ENCODE measurements around the gene PTPRT. TPM values are rescaled to one million over a fixed set of nuclear protein-coding genes. Genes with fewer than 3 reads are reported as not detected.

The PTPRT gene
- total and polyA plus RNA-seq, 4 donors, result 0.14 to 2.8 (median 0.40) TPM

DNA sequence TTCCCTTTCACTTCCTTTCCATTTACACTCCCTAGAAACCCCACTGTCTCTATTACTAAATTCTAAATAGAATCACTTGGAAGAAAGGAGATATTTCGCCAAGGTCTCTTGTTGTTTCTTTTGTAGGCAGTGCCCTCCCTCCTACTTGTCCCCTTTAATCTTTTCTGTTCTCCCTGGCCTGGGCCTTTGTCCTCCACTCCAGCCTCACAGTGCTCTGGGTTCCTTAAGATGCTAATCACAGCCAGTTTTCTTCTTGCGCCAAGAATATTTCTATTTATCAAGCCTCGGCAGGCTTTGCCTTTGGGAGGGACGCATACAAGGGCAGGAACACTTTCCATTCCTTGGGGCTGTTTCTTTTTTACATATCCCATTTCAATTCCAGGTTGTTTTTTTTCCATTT is 1051.0 kb downstream of the PTPRT start:
- 79% methylated on average over 4 of the region's 4 CpGs for WGBS
- no peak overlapping the region for H3K9ac ChIP-seq (ENCODE audit: low read depth in 1 of 2, low read length in 2 of 2)
- TF ChIP-seq FOXA2 (IDR thresholded peaks at IDR 0.05) (no peak), HNF4G (IDR thresholded peaks at IDR 0.05) (no peak), SP1 (IDR thresholded peaks at IDR 0.05) (no peak), EGR1 (IDR thresholded peaks at IDR 0.05; ENCODE audit: low read depth in 2 of 2) (no peak), TAF1 (conservative IDR thresholded peaks at IDR 0.05) (no peak), RXRA (IDR thresholded peaks at IDR 0.05) (no peak)
- TF ChIP-seq, protein P1, sequence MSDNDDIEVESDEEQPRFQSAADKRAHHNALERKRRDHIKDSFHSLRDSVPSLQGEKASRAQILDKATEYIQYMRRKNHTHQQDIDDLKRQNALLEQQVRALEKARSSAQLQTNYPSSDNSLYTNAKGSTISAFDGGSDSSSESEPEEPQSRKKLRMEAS (IDR thresholded peaks at IDR 0.05), result no peak

GRCh38 chr20:42134265-42135098 is 1055.2 kb downstream of the PTPRT start:
- Histone ChIP-seq H3K4me3 (ENCODE audit: low read depth in 1 of 3, low read length in 3 of 3) (no peak overlapping the region), H3K4me1 (ENCODE audit: control insufficient read depth in 4 of 4, insufficient read depth in 4 of 4, low read length in 3 of 4) (no peaks in the 10 kb centered on the region), H3K27ac (ENCODE audit: low read depth in 1 of 2, low read length in 2 of 2) (no peak overlapping the region), H3K9me3 (ENCODE audit: control insufficient read depth in 4 of 4, low read length in 3 of 4) (no peaks in the 10 kb centered on the region), H3K36me3 (ENCODE audit: control insufficient read depth in 4 of 4, insufficient read depth in 3 of 4, low read depth in 1 of 4, low read length in 3 of 4) (no peaks in the 10 kb centered on the region), H3K9ac (ENCODE audit: low read depth in 1 of 2, low read length in 2 of 2) (no peak overlapping the region), H3K27me3 (ENCODE audit: control insufficient read depth in 4 of 4, insufficient read depth in 4 of 4, low read length in 3 of 4) (no peaks in the 10 kb centered on the region)
- TF ChIP-seq HNF4A (conservative IDR thresholded peaks at IDR 0.05) (peak; percentile 20 to 39), FOXA1 (IDR thresholded peaks at IDR 0.05) (no peak), RAD21 (IDR thresholded peaks at IDR 0.05) (no peak)
- no peak for DNase-seq (ENCODE audit: low spot score)
- 76% methylated on average over 5 of the region's 5 CpGs for WGBS

More for the DNA sequence above, 1051.0 kb downstream of the PTPRT start:
- Histone ChIP-seq H3K4me3 (ENCODE audit: low read depth in 1 of 3, low read length in 3 of 3) (no peak overlapping the region), H3K27me3 (ENCODE audit: control insufficient read depth in 4 of 4, insufficient read depth in 4 of 4, low read length in 3 of 4) (no peaks in the 10 kb centered on the region), H3K4me1 (ENCODE audit: control insufficient read depth in 4 of 4, insufficient read depth in 4 of 4, low read length in 3 of 4) (no peaks in the 10 kb centered on the region), H3K9me3 (ENCODE audit: control insufficient read depth in 4 of 4, low read length in 3 of 4) (no peaks in the 10 kb centered on the region), H3K36me3 (ENCODE audit: control insufficient read depth in 4 of 4, insufficient read depth in 3 of 4, low read depth in 1 of 4, low read length in 3 of 4) (no peaks in the 10 kb centered on the region), H3K27ac (ENCODE audit: low read depth in 1 of 2, low read length in 2 of 2) (no peak overlapping the region)
- no peak for DNase-seq (ENCODE audit: low spot score)

- no peaks in the 10 kb centered on the region for H3K36me3 ChIP-seq (ENCODE audit: control insufficient read depth in 4 of 4, insufficient read depth in 3 of 4, low read depth in 1 of 4, low read length in 3 of 4)
- no peaks in the 10 kb centered on the region for H3K27me3 ChIP-seq (ENCODE audit: control insufficient read depth in 4 of 4, insufficient read depth in 4 of 4, low read length in 3 of 4)
- no peak overlapping the region for H3K27ac ChIP-seq (ENCODE audit: low read depth in 1 of 2, low read length in 2 of 2)
- H3K4me1 ChIP-seq (ENCODE audit: control insufficient read depth in 4 of 4, insufficient read depth in 4 of 4, low read length in 3 of 4), result peaks cover 0 to 2% (median 0%) of the 10 kb centered on the region in 4 donors
- H3K4me3 ChIP-seq (ENCODE audit: low read depth in 1 of 3, low read length in 3 of 3), result no peak overlapping the region
- H3K9me3 ChIP-seq (ENCODE audit: control insufficient read depth in 4 of 4, low read length in 3 of 4), result no peaks in the 10 kb centered on the region
- WGBS, result 89% methylated on average over 5 of the region's 5 CpGs
- no peak overlapping the region for H3K9ac ChIP-seq (ENCODE audit: low read depth in 1 of 2, low read length in 2 of 2)
- DNase-seq (ENCODE audit: low spot score), result no peak
- TF ChIP-seq RXRA (IDR thresholded peaks at IDR 0.05) (no peak), HNF4A (conservative IDR thresholded peaks at IDR 0.05) (no peak), RAD21 (IDR thresholded peaks at IDR 0.05) (no peak), EGR1 (IDR thresholded peaks at IDR 0.05; ENCODE audit: low read depth in 2 of 2) (no peak), JUND (IDR thresholded peaks at IDR 0.05) (no peak), FOXA2 (IDR thresholded peaks at IDR 0.05) (no peak), NR2F2 (IDR thresholded peaks at IDR 0.05) (no peak), GABPA (IDR thresholded peaks at IDR 0.05 in 1 of 2, conservative IDR thresholded peaks at IDR 0.05 in 1 of 2) (no peak), SP1 (IDR thresholded peaks at IDR 0.05) (no peak), YY1 (IDR thresholded peaks at IDR 0.05) (no peak)
- TF ChIP-seq, protein P2, sequence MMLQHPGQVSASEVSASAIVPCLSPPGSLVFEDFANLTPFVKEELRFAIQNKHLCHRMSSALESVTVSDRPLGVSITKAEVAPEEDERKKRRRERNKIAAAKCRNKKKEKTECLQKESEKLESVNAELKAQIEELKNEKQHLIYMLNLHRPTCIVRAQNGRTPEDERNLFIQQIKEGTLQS (IDR thresholded peaks at IDR 0.05), result no peak
- TF ChIP-seq, protein P1 (IDR thresholded peaks at IDR 0.05), result no peak
- TF ChIP-seq, protein P3, sequence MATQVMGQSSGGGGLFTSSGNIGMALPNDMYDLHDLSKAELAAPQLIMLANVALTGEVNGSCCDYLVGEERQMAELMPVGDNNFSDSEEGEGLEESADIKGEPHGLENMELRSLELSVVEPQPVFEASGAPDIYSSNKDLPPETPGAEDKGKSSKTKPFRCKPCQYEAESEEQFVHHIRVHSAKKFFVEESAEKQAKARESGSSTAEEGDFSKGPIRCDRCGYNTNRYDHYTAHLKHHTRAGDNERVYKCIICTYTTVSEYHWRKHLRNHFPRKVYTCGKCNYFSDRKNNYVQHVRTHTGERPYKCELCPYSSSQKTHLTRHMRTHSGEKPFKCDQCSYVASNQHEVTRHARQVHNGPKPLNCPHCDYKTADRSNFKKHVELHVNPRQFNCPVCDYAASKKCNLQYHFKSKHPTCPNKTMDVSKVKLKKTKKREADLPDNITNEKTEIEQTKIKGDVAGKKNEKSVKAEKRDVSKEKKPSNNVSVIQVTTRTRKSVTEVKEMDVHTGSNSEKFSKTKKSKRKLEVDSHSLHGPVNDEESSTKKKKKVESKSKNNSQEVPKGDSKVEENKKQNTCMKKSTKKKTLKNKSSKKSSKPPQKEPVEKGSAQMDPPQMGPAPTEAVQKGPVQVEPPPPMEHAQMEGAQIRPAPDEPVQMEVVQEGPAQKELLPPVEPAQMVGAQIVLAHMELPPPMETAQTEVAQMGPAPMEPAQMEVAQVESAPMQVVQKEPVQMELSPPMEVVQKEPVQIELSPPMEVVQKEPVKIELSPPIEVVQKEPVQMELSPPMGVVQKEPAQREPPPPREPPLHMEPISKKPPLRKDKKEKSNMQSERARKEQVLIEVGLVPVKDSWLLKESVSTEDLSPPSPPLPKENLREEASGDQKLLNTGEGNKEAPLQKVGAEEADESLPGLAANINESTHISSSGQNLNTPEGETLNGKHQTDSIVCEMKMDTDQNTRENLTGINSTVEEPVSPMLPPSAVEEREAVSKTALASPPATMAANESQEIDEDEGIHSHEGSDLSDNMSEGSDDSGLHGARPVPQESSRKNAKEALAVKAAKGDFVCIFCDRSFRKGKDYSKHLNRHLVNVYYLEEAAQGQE (IDR thresholded peaks at IDR 0.05), result no peak
- TF ChIP-seq, protein P4, sequence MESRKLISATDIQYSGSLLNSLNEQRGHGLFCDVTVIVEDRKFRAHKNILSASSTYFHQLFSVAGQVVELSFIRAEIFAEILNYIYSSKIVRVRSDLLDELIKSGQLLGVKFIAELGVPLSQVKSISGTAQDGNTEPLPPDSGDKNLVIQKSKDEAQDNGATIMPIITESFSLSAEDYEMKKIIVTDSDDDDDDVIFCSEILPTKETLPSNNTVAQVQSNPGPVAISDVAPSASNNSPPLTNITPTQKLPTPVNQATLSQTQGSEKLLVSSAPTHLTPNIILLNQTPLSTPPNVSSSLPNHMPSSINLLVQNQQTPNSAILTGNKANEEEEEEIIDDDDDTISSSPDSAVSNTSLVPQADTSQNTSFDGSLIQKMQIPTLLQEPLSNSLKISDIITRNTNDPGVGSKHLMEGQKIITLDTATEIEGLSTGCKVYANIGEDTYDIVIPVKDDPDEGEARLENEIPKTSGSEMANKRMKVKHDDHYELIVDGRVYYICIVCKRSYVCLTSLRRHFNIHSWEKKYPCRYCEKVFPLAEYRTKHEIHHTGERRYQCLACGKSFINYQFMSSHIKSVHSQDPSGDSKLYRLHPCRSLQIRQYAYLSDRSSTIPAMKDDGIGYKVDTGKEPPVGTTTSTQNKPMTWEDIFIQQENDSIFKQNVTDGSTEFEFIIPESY (IDR thresholded peaks at IDR 0.05), result no peak
- TF ChIP-seq, protein P5, sequence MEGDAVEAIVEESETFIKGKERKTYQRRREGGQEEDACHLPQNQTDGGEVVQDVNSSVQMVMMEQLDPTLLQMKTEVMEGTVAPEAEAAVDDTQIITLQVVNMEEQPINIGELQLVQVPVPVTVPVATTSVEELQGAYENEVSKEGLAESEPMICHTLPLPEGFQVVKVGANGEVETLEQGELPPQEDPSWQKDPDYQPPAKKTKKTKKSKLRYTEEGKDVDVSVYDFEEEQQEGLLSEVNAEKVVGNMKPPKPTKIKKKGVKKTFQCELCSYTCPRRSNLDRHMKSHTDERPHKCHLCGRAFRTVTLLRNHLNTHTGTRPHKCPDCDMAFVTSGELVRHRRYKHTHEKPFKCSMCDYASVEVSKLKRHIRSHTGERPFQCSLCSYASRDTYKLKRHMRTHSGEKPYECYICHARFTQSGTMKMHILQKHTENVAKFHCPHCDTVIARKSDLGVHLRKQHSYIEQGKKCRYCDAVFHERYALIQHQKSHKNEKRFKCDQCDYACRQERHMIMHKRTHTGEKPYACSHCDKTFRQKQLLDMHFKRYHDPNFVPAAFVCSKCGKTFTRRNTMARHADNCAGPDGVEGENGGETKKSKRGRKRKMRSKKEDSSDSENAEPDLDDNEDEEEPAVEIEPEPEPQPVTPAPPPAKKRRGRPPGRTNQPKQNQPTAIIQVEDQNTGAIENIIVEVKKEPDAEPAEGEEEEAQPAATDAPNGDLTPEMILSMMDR (IDR thresholded peaks at IDR 0.05; ENCODE audit: low read depth, low read length, missing input control), result no peak
These were observed 1058.7 kb downstream of the PTPRT start for GRCh38 chr20:42130810-42131596.

All from liver (tissue), 9 donors.